Measurements from ENCODE around the gene ACBD3.
A peak's percentile ranks its signal among the peaks of the same experiment; 100 is the strongest.

DNA sequence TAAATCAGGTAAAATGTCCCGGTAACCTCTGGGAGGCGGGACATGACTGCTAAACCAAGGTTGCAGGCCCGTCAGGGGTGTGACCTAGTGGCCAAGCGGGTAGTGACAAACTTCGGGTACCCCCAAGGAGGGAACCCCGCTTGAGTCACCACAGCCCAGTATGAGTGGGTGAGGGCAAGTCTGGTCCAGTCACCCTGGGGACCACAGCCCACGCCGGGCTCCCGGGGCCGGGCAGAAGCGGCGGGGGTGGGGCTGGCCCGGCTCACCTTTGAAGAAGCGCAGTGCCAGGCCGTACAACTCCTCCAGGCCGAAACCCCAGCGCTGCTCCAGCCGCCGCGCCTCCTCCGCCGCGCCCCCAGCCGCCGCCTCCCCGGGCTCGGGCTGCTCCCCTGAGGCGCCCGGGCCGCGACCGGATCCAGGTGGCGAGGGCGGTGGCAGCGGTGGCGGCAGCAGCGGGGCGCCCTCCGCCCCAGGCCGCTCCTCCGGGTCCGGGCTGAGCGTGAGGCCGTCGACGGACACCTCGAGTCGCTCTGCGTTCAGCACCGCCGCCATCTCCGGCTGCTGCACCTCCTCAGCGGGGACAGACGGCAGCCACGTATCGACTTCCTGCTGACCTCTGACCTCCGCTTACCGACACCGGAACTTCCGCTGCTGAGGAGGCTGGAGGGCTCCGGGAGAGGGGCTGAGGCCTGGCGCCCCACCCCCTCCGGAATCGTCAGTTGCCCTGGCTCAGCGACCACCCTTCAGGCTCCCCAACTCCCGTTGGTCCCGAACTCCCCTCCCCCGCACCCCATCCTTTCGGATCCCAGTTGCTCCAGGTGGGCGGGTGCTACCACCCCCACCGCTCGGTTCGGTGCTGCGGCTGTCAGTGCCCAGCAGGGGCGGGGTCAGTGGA, at the start of gene ACBD3:
- TF ChIP-seq POLR2A (IDR thresholded peaks at IDR 0.05), result peak; percentile 93
- TF ChIP-seq, protein P1, sequence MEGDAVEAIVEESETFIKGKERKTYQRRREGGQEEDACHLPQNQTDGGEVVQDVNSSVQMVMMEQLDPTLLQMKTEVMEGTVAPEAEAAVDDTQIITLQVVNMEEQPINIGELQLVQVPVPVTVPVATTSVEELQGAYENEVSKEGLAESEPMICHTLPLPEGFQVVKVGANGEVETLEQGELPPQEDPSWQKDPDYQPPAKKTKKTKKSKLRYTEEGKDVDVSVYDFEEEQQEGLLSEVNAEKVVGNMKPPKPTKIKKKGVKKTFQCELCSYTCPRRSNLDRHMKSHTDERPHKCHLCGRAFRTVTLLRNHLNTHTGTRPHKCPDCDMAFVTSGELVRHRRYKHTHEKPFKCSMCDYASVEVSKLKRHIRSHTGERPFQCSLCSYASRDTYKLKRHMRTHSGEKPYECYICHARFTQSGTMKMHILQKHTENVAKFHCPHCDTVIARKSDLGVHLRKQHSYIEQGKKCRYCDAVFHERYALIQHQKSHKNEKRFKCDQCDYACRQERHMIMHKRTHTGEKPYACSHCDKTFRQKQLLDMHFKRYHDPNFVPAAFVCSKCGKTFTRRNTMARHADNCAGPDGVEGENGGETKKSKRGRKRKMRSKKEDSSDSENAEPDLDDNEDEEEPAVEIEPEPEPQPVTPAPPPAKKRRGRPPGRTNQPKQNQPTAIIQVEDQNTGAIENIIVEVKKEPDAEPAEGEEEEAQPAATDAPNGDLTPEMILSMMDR (IDR thresholded peaks at IDR 0.05), result peak in 1 of 3 donors; percentile 6
- TF ChIP-seq EP300 (IDR thresholded peaks at IDR 0.05), result no peak
